Gastrocnemius medialis (tissue), 4 donors: ENCODE results near the gene ACSS1. TPM values are rescaled to one million over a fixed set of nuclear protein-coding genes. Genes with fewer than 3 reads are reported as not detected.

ENCODE experiments used
- ATAC-seq, 2 donors: fragments of 150-250 bp; one replicate each; pipeline ENCODE4 v1.9.1; 2016
- DNase-seq, 2 donors: peaks; one replicate each; pipeline ENCODE4 v3.0.0-alpha.2; 2019
- H3K27ac ChIP-seq, 4 donors: fragments of 200-600 bp; sonication (generic); 1 replicate in 1 of 4; 2 replicates in 3 of 4; pipeline ENCODE4 v1.5.1; 2016 to 2018; ENCODE audit warnings: mild to moderate bottlenecking in 2 of 4, moderate library complexity in 1 of 4
- H3K27me3 ChIP-seq, 3 donors: fragments of 200-600 bp; sonication (generic) in 2 of 3; 1 replicate in 1 of 3; 2 replicates in 2 of 3; pipeline versions ENCODE4 v1.5.1 to v1.6.0; 2016 to 2019; ENCODE audit warnings: mild to moderate bottlenecking in 1 of 3, moderate library complexity in 1 of 3
- H3K36me3 ChIP-seq, 2 donors: fragments of 200-600 bp; sonication (generic) in 1 of 2; one replicate each; pipeline ENCODE4 v1.5.1; 2017 to 2018
- H3K4me1 ChIP-seq, 2 donors: fragments of 200-600 bp; sonication (generic) in 1 of 2; one replicate each; pipeline ENCODE4 v1.5.1; 2016 to 2017; ENCODE audit warnings: mild to moderate bottlenecking in 2 of 2
- H3K4me3 ChIP-seq, 4 donors: fragments of 200-600 bp; sonication (generic) in 3 of 4; 1 replicate in 1 of 4; 2 replicates in 3 of 4; pipeline ENCODE4 v1.5.1; 2016 to 2019; ENCODE audit warnings: mild to moderate bottlenecking in 2 of 4
- H3K9me3 ChIP-seq, 3 donors: fragments of 200-600 bp; sonication (generic) in 2 of 3; 1 replicate in 1 of 3; 2 replicates in 2 of 3; pipeline ENCODE4 v1.5.1; 2016 to 2019
- CTCF ChIP-seq, 5 experiments: fragments of 450-650 bp in 3 of 5; fragments of 200-600 bp in 2 of 5; sonication (generic) in 2 of 5; IDR thresholded peaks in 4 of 5; conservative IDR thresholded peaks in 1 of 5; 1 replicate in 4 of 5; 2 replicates in 1 of 5; pipeline ENCODE4 v1.5.1; 2016 to 2019; ENCODE audit warnings: antibody characterized with exemption in 5 of 5, mild to moderate bottlenecking in 3 of 5, moderate library complexity in 3 of 5
- POLR2A ChIP-seq, 2 donors: fragments of 450-650 bp; IDR thresholded peaks; one replicate each; pipeline ENCODE4 v1.6.1; 2017; ENCODE audit warnings: antibody characterized with exemption in 2 of 2, mild to moderate bottlenecking in 2 of 2, moderate library complexity in 2 of 2
- in situ Hi-C, 4 donors: fragments of 200-750 bp; cut with MboI; loops; one replicate each; pipeline versions ENCODE4 v1.15.0 to v1.8.0; 2017; ENCODE audit warnings: low sequenced_read_pairs in 4 of 4
- intact Hi-C: fragments of 100-400 bp; cut with DNase I; formaldehyde crosslinking; loops from one replicate; pipeline ENCODE4 v1.15.1; 2023; ENCODE audit warnings: low total_unique reads
- total RNA-seq, 4 donors: library from RNA; depleted of rRNA; stranded (reverse); fragments of >200 nt; gene quantifications; one replicate each; pipeline versions ENCODE4 v1.1.0 to v1.2.3, GENCODE V29; 2016

Gene ACSS1
- total RNA-seq, 4 donors from 2014 or later, result 11.4 to 84.6 (median 11.8) TPM

GRCh38 chr20:25052255-25053194 lies 5.4 kb downstream of the ACSS1 start:
- peak overlapping the region; percentile 6 to 23 (median 17) for H3K4me3 ChIP-seq
- peak overlapping the region; percentile 87 to 95 (median 94) for H3K27ac ChIP-seq
- no peaks in the 10 kb centered on the region for H3K27me3 ChIP-seq
- H3K4me1 ChIP-seq, result peaks cover 90 to 95% of the 10 kb centered on the region in 2 donors
- in situ Hi-C loops, result loop anchor here in 3 of 4 donors (25.0 kb wide), 3 partner anchors 135 to 1415 kb away; partner anchors contain the start of genes CST3 (in 2 of the 3), ENTPD6 (in 1 of the 3) and ZNF337 (in 1 of the 3)
- intact Hi-C loops, result loop anchor here (5.0 kb wide), 3 partner anchors 1415 to 1890 kb away; partner anchors contain the start of gene CST3
- no peak for ATAC-seq
- no peaks in the 10 kb centered on the region for H3K36me3 ChIP-seq
- no peak for DNase-seq
- no peaks in the 10 kb centered on the region for H3K9me3 ChIP-seq
- TF ChIP-seq CTCF (IDR thresholded peaks at IDR 0.05 in 4 of 5, conservative IDR thresholded peaks at IDR 0.05 in 1 of 5) (no peak), POLR2A (IDR thresholded peaks at IDR 0.05) (no peak)

- in situ Hi-C loops, result loop anchor here in 3 of 4 donors (25.0 kb wide), 3 partner anchors 136 to 1414 kb away; partner anchors contain the start of genes CST3 (in 2 of the 3), ENTPD6 (in 1 of the 3) and ZNF337 (in 1 of the 3)
- Histone ChIP-seq H3K4me3 (no peak overlapping the region), H3K27ac (peak overlapping the region; percentile 87 to 95 (median 94)), H3K27me3 (no peaks in the 10 kb centered on the region), H3K36me3 (no peaks in the 10 kb centered on the region), H3K9me3 (no peaks in the 10 kb centered on the region), H3K4me1 (peaks cover 95 to 100% of the 10 kb centered on the region in 2 donors)
- no peak for TF ChIP-seq POLR2A (IDR thresholded peaks at IDR 0.05)
- no peak for TF ChIP-seq CTCF (IDR thresholded peaks at IDR 0.05 in 4 of 5, conservative IDR thresholded peaks at IDR 0.05 in 1 of 5)
- intact Hi-C loops, result loop anchor here (5.0 kb wide), 3 partner anchors 1414 to 1889 kb away; partner anchors contain the start of gene CST3
- no peak for DNase-seq
- no peak for ATAC-seq
These were observed 6.4 kb downstream of the ACSS1 start for GRCh38 chr20:25051386-25052155.

GRCh38 chr20:25050501-25051350 lies 7.2 kb downstream of the ACSS1 start:
- intact Hi-C loops (loop anchor here (5.0 kb wide), 3 partner anchors 1413 to 1888 kb away; partner anchors contain the start of gene CST3), in situ Hi-C loops (loop anchor here in 3 of 4 donors (25.0 kb wide), 3 partner anchors 137 to 1413 kb away; partner anchors contain the start of genes CST3 (in 2 of the 3), ENTPD6 (in 1 of the 3) and ZNF337 (in 1 of the 3))
- no peak overlapping the region for H3K4me3 ChIP-seq
- peaks cover 94 to 100% of the 10 kb centered on the region in 2 donors for H3K4me1 ChIP-seq
- TF ChIP-seq CTCF (IDR thresholded peaks at IDR 0.05 in 4 of 5, conservative IDR thresholded peaks at IDR 0.05 in 1 of 5) (no peak), POLR2A (IDR thresholded peaks at IDR 0.05) (no peak)
- ATAC-seq (no peak), DNase-seq (no peak)
- no peaks in the 10 kb centered on the region for H3K9me3 ChIP-seq
- H3K27ac ChIP-seq, result peak overlapping the region; percentile 87 to 95 (median 94)
- no peaks in the 10 kb centered on the region for H3K36me3 ChIP-seq
- H3K27me3 ChIP-seq, result no peaks in the 10 kb centered on the region
